Superior temporal gyrus (tissue), 1 donor: ENCODE measurements around the gene AVPR2.

Experiments used
- DNase-seq: peaks from one replicate; pipeline ENCODE4 v3.0.0-alpha.2; 2016; ENCODE audit errors: extremely low spot score

Gene AVPR2

GRCh38 chrX:153952373-153953026 lies 48.0 kb downstream of the AVPR2 start:
- no peak for DNase-seq

- DNase-seq = peak; percentile 71
Measured at GRCh38 chrX:153953342-153953830, 48.9 kb downstream of the AVPR2 start.

- no peak for DNase-seq
Measured at GRCh38 chrX:153953892-153954557, 49.6 kb downstream of the AVPR2 start.

GRCh38 chrX:153954558-153955227 lies 50.2 kb downstream of the AVPR2 start:
- no peak for DNase-seq

GRCh38 chrX:153955228-153955732 lies 50.8 kb downstream of the AVPR2 start:
- no peak for DNase-seq

DNA sequence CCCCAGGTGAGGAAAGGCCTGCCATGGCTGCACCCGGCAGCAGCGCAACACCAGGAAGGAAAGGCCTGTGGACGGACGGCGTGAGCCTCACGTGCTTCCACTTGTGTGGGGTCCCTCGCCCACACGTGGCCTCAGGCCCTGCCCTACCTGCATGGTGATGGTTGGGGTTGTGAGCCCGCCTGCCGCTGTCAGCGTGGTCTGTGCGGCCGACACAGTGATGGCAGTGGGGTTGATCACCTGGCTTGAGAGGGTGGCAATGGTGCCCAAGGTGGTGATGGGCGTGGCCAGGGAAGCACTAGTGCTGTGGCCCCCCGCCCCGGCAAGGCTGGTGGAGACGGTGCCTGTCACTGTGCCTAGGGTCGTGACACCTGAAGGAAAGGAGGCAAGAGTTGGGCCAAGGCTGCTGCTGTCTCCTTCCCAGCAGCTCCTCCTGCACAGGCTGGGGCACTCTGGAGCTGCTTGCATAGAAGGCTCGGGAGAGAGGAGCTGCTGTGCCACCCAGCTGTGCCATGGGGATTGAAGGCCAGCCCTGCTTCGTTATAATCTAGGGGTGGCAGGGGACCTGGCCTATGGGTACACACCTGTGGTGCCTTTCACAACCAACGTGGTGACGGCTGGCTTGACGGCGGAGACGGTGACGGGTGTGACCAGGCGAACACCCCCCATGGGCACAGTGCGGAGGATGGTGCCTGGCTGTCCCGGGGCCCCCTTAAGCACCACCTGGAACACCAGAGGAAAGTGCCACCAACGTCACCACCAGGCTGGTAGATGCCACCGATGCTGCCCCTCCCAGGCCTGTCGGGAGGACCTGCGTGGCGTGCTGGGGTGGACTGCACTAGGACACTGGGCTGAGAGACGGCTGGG lies 51.8 kb downstream of the AVPR2 start:
- no peak for DNase-seq
